Breast epithelium (tissue), 4 donors: ENCODE data around the gene ME3. TPM values are rescaled to one million over a fixed set of nuclear protein-coding genes. Genes with fewer than 3 reads are reported as not detected.

Experiments used
- DNase-seq, 2 donors: peaks; one replicate each; pipeline ENCODE4 v3.0.0-alpha.2; 2019; ENCODE audit warnings: low spot score in 2 of 2
- H3K27ac ChIP-seq, 2 donors: fragments of 200-600 bp; sonication (generic) in 1 of 2; one replicate each; pipeline ENCODE4 v1.5.1; 2016 to 2019; ENCODE audit warnings: mild to moderate bottlenecking in 1 of 2
- H3K27me3 ChIP-seq, 2 donors: fragments of 200-600 bp; sonication (generic) in 1 of 2; one replicate each; pipeline versions ENCODE4 v1.5.1 to v1.6.0; 2017 to 2019; ENCODE audit warnings: control low read depth in 1 of 2, mild to moderate bottlenecking in 1 of 2
- H3K36me3 ChIP-seq: fragments of 200-600 bp; one replicate; pipeline ENCODE4 v1.5.1; 2019
- H3K4me1 ChIP-seq, 2 donors: fragments of 200-600 bp; sonication (generic); one replicate each; pipeline ENCODE4 v1.5.1; 2016 to 2019; ENCODE audit warnings: control low read depth in 1 of 2
- H3K4me3 ChIP-seq, 3 donors: fragments of 200-600 bp; sonication (generic); 1 replicate in 2 of 3; 2 replicates in 1 of 3; pipeline ENCODE4 v1.5.1; 2016 to 2019; ENCODE audit warnings: mild to moderate bottlenecking in 3 of 3, moderate library complexity in 2 of 3
- H3K9me3 ChIP-seq, 2 donors: fragments of 200-600 bp; sonication (generic) in 1 of 2; one replicate each; pipeline ENCODE4 v1.5.1; 2016 to 2019; ENCODE audit warnings: control low read depth in 1 of 2
- POLR2A ChIP-seq: fragments of 450-650 bp; IDR thresholded peaks from one replicate; pipeline ENCODE4 v1.6.1; 2016; ENCODE audit warnings: antibody characterized with exemption, mild to moderate bottlenecking, moderate library complexity
- POLR2AphosphoS5 ChIP-seq, 3 donors: sonication (generic); formaldehyde crosslinking; IDR thresholded peaks; one replicate each; pipeline ENCODE4 v1.6.1; 2017; ENCODE audit warnings: antibody characterized with exemption in 3 of 3
- intact Hi-C: fragments of 100-400 bp; cut with DNase I; formaldehyde crosslinking; loops from one replicate; pipeline ENCODE4 v1.15.1; 2023; ENCODE audit warnings: low total_unique reads
- total RNA-seq, 3 donors: library from RNA; depleted of rRNA; stranded (reverse); fragments of >200 nt; gene quantifications; one replicate each; pipeline ENCODE4 v1.1.0, GENCODE V29; 2016
- TF ChIP-seq, protein P1 (sequence below), 3 donors: fragments of 450-650 bp; IDR thresholded peaks; one replicate each; pipeline ENCODE4 v1.5.1; 2016 to 2017; ENCODE audit warnings: antibody characterized with exemption in 3 of 3, mild to moderate bottlenecking in 3 of 3, moderate library complexity in 3 of 3

Gene ME3
- total RNA-seq, 3 donors from 2014 or later: 53.0 to 68.5 (median 56.3) TPM

DNA sequence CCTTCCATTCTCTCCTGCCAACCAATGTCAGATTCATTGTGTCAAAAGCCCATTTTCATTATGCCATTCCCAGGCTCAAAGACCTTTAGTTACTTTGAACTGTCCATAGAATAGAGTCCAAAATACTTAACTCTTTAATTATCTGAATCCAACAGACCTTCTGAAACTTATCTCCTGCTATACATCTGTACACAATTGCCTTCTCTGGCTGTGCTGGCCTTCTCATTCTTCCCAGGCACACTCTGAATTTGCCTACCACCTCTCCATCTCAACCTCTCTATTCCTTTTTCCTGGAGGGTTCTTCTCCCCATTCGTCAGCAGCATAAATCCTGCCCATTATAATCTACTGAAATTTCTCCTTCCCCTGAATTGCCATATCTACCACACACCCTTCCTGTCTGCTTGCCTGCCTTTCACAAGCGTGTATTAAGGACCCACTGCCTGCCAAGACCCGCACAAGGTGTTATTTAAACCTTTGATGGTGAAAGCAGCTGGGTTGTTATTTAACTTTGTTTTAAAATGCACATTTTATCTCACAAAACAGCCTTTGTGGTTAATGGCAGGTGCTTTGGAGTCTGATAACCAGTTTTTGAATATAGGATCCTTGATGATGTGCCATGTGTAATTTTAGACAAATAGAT lies 171.8 kb downstream of the ME3 start:
- H3K4me3 ChIP-seq: no peak overlapping the region
- H3K27me3 ChIP-seq: no peaks in the 10 kb centered on the region
- no peaks in the 10 kb centered on the region for H3K36me3 ChIP-seq
- TF ChIP-seq POLR2A (no peak), POLR2AphosphoS5 (IDR thresholded peaks at IDR 0.05) (no peak)
- TF ChIP-seq, protein P1, sequence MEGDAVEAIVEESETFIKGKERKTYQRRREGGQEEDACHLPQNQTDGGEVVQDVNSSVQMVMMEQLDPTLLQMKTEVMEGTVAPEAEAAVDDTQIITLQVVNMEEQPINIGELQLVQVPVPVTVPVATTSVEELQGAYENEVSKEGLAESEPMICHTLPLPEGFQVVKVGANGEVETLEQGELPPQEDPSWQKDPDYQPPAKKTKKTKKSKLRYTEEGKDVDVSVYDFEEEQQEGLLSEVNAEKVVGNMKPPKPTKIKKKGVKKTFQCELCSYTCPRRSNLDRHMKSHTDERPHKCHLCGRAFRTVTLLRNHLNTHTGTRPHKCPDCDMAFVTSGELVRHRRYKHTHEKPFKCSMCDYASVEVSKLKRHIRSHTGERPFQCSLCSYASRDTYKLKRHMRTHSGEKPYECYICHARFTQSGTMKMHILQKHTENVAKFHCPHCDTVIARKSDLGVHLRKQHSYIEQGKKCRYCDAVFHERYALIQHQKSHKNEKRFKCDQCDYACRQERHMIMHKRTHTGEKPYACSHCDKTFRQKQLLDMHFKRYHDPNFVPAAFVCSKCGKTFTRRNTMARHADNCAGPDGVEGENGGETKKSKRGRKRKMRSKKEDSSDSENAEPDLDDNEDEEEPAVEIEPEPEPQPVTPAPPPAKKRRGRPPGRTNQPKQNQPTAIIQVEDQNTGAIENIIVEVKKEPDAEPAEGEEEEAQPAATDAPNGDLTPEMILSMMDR (IDR thresholded peaks at IDR 0.05): no peak
- intact Hi-C loops: no loop called here
- H3K27ac ChIP-seq: no peak overlapping the region
- H3K9me3 ChIP-seq: no peaks in the 10 kb centered on the region
- H3K4me1 ChIP-seq: no peaks in the 10 kb centered on the region
- no peak for DNase-seq

DNA sequence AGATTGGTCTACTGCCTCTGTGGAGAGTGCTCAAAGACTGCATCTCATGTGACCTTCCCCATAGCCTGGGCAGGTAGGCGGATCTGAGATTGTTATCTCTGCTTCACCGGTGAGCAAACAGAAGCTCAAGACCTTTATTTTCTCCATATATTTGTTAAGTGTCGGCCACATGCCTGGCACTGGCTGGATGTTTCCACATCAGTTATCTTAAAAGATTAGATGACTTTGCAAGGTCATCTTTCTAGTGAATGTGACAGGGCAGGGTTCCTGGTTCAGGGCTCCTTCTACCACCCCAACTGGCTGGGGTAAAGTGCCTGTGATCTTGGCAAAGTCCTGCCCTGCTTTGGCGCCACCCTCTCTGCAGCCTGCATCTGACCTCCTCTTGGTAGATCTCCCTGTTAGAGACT lies 172.7 kb downstream of the ME3 start:
- H3K4me3 ChIP-seq: no peak overlapping the region
- H3K4me1 ChIP-seq: no peaks in the 10 kb centered on the region
- H3K9me3 ChIP-seq: no peaks in the 10 kb centered on the region
- intact Hi-C loops: no loop called here
- H3K27ac ChIP-seq: no peak overlapping the region
- TF ChIP-seq, protein P1 (IDR thresholded peaks at IDR 0.05): no peak
- no peak for DNase-seq
- no peaks in the 10 kb centered on the region for H3K27me3 ChIP-seq
- no peaks in the 10 kb centered on the region for H3K36me3 ChIP-seq

DNA sequence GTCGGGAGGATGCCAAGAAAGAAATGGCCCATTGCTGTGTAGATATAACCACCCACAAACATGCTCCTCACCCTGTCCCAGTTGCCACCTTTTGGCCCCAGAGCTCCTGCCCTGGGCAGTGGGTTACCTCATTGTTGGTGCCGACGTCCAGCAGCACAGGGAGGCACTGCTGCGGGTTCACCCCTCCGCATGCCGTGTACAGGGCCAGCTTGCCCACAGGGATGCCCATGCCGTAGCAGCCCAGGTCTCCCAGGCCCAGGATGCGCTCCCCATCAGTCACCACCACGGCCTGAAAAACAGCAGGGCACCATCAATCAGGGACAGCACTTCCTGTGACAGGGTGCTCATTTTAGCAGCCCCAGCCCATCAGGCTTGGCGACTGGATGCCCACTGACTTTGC lies 174.6 kb downstream of the ME3 start:
- intact Hi-C loops: no loop called here
- DNase-seq: no peak
- H3K27ac ChIP-seq: peak overlapping the region in 1 of 2 donors; percentile 25
- H3K36me3 ChIP-seq: no peaks in the 10 kb centered on the region
- H3K9me3 ChIP-seq: no peaks in the 10 kb centered on the region
- no peaks in the 10 kb centered on the region for H3K27me3 ChIP-seq
- H3K4me3 ChIP-seq: no peak overlapping the region
- no peaks in the 10 kb centered on the region for H3K4me1 ChIP-seq
- TF ChIP-seq, protein P1 (IDR thresholded peaks at IDR 0.05): no peak
- TF ChIP-seq POLR2A: no peak
- TF ChIP-seq POLR2AphosphoS5 (IDR thresholded peaks at IDR 0.05): no peak

DNA sequence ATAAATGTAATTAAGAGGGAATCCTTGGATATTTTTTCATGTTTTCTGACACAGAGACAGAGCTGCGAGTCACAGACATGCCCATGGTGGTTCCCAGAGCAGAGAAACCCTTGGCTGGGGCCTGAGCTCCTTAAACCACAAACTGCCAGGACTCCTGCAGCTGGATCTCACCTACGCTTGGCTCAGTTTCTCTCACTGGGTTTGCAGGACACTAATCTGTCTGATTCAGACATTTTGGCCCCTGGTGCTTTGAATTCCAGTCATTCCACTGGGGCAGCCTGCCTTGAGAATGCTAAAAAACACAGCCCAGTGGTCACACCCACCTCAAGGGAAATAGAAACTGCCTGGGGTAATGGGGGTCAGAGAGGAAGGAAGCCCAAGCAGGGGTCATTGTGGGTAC lies 175.1 kb downstream of the ME3 start:
- no peaks in the 10 kb centered on the region for H3K27me3 ChIP-seq
- H3K9me3 ChIP-seq: no peaks in the 10 kb centered on the region
- no peak overlapping the region for H3K4me3 ChIP-seq
- no peaks in the 10 kb centered on the region for H3K36me3 ChIP-seq
- intact Hi-C loops: no loop called here
- DNase-seq: no peak
- no peaks in the 10 kb centered on the region for H3K4me1 ChIP-seq
- H3K27ac ChIP-seq: peak overlapping the region; percentile 3 to 25
- TF ChIP-seq, protein P1 (IDR thresholded peaks at IDR 0.05): no peak
- TF ChIP-seq POLR2A (no peak), POLR2AphosphoS5 (IDR thresholded peaks at IDR 0.05) (no peak)

DNA sequence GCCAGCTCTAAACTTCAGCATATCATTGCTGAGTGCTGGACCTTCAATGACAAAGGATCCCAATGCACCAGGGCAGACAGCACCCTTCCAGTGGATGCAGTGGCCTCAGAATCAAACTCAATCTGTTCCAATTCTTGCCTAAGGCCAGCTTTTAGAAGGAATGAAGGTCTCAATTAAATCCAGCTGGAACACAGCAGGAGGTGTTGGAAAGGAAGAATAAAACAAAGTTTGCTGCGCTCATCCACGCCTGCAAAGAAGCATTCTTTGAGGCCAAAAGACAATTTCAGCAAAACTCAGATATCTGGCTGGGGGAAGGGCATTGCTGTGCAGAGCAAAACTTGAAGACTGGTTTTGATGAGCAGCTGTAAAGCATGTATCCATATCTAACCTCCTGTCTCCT lies 177.1 kb downstream of the ME3 start:
- Histone ChIP-seq H3K27me3 (no peaks in the 10 kb centered on the region), H3K27ac (no peak overlapping the region), H3K4me3 (no peak overlapping the region), H3K9me3 (no peaks in the 10 kb centered on the region), H3K36me3 (no peaks in the 10 kb centered on the region), H3K4me1 (no peaks in the 10 kb centered on the region)
- no peak for DNase-seq
- intact Hi-C loops: no loop called here
- TF ChIP-seq POLR2AphosphoS5 (IDR thresholded peaks at IDR 0.05) (no peak), POLR2A (no peak)
- TF ChIP-seq, protein P1 (IDR thresholded peaks at IDR 0.05): no peak
